HG03457 (cell line): Measurements from ENCODE around the gene APBB2.
"Not testable (repeated sequence)": the region's sequence is repeated elsewhere in the genome, so short reads cannot be mapped to it uniquely, and the experiment has no call there.

Experiments
- ATAC-seq: cut with Tn5 transposase; IDR thresholded peaks from one replicate; pipeline ENCODE4 v1.9.1; 2021; ENCODE audit warnings: moderate number of reproducible peaks; ENCODE audit not compliant: unreplicated experiment

The APBB2 gene

DNA sequence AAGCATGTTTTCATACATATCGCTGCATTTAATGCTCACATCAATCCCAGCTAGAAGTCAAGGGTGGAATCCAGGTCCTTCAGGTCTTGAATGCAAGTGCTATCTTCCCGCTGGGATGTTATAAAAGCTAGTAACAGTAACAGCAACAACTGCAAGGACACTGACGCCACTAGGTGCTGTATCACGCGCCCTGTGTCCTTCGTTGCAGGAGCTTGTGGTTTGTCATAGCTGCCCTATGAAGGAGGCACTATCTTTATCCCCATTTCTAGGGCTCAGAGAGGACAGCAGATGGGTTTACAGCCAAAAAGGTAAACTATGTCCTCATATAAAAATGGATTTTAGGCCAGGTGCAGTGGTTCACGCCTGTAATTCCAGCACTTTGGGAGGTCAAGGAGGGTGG is 261.7 kb downstream of the APBB2 start:
- ATAC-seq, result no peak

DNA sequence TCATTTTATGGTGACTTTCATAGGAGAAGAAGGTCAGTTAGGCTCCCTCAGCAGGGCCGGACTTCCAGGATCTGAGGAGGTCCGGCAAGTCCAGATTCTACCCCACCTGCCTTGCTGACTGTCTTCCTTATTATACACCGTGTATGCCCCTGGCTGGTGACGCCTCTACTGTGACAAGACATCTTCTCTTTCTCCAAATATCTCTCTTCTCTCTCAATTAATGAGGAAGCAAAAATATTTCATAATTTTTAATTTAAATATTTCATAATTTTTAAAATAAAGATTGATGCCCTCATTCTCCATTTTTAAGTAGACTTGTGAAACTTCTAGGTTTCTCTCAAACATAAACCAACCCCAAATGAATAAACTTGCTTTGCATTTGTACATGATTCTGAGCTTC is 262.1 kb downstream of the APBB2 start:
- no peak for ATAC-seq

DNA sequence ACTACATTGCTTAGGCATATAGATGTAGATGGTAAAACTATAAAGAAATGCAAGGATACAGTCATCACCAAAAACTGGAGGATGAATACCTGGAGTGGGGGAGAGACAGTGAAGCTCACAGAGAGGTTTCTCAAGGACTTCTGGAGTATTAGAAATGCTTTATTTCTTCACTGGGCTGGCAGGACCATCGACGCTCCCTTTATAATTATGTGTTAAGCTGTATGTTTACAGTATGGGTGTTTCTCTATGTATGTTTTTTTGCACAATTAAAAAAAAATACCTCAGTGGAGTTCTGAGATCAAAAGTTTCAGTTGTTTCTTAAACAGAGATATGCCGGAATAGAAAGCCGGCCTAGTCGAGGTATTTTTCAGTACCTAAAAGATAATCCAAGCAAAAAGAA is 263.3 kb downstream of the APBB2 start:
- no peak for ATAC-seq

DNA sequence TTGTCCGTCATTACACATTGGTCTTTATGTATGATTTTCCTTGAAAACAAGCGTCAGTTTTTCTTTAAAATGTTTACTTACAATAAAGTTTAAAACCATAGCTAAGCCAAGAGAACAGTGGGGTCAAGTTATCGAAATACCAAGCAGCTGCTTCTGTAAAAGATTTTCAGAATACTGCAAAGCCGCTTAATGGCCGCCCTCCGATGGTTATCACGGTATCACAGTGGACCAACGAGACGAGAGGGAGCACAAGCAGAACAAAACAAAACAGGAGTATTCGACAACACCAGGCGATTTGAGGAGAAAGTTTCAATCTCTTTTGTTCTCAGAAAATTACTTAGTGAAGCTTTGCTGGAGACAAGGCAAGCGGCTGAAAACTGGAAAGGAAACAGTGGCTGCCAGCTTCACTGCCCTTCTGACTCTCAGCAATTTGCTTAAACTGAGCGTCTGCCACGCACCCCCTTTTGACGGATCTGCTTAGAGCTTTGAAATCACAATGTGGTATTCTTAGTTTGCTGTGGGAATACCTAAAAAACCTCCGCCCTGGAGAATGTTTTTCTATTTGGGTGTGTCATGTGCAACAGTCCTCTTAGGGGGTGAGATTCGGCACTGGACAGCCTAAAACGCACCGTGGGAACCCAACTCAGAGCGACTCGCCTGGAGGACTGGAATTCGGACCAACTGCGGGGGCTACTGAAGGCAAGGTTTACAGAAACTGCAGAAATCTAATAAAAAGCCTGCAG is 264.8 kb downstream of the APBB2 start:
- ATAC-seq, result no peak

DNA sequence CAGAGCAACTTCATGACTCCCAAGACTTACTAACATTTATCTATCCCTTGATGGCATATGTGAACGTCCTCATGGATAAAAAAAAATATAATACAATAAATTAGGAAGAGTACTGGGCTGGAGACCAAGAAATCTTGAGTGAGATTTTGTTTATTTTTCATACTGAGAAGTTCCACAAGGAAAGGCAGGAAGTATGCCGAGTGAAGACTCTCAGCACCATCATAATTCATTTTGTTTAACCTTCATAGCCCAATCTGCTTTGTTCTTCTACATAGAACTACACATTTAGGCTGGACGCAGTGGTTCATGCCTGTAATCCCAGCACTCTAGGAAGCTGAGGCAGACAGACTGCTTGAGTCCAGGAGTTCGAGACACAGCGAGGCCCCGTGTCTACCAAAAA is 266.3 kb downstream of the APBB2 start:
- ATAC-seq, result no peak

DNA sequence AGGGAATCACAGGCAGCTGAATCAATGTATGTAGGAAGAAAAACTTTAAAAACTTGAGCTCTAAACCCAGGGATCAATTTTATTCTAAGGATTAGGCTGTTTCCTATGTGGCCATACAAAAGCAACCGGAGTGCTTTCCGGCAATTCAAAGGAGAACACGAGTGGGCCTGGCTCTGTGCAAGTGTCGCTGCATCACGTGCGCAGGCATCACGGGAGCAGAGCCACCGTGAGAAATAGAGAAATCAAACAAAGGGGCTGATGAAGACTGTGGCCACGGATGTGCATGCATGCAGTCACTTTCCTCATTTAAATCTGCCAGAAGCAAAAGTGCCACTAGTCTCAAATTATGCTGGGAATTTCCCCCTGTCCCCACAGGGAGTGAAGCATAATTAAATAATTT is 267.7 kb downstream of the APBB2 start:
- ATAC-seq, result no peak

DNA sequence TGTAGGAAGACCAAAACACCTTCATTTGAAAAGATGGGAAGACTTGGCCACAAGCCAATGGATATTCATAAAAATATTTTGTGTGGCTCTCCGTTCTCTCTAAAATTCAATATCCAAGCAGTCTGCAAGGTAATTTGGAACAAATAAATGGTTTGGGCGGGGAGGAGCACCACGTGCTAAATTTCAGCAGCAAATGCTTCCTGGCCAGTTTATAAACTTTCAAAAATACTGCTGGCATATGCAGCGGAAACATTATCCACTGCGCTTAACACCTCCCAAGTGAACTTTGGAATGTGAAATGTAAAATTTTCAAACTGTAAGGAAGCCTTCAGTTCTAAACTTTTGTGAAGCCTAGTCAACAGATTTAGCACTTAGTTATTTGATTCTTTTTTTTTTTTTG is 273.6 kb downstream of the APBB2 start:
- no peak for ATAC-seq

DNA sequence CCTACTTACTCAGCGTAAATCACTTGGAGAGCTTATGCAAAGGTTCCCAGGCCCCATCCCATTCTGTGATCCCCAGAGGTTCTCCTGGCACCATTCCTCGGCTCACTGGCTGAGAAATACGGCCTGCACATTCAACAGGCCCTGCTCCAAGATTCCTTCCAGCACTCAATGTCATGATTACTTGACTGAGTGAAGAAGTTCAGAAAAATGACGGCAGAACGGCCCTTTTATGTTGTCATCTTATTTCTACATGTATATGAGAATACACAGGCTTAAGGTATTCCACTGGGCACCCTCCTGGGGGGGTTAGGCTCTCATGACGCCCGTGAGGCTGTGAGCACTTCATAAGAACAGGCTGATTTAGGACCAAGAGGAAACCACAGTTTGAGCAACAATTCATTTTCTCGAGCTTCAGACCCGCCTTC is 274.0 kb downstream of the APBB2 start:
- ATAC-seq, result no peak

DNA sequence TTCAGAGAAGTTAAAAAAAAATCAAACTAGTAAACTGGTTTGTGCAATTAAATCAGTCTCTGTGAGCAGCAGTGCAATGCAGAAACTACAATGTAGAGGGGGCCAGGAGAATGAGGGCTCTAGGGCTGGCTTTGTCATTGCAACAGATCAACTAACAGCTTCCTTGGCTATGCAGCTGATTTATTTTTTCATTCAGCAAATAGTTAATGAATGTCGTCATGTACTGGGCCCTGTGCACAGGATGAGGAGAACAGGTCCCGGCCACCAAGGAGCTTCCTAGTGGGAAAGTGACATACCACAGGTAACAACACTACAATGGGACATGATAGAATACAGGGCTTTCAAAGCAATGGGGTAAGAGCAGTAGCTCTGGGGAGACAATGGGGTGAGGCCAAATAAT is 274.5 kb downstream of the APBB2 start:
- ATAC-seq, result no peak

DNA sequence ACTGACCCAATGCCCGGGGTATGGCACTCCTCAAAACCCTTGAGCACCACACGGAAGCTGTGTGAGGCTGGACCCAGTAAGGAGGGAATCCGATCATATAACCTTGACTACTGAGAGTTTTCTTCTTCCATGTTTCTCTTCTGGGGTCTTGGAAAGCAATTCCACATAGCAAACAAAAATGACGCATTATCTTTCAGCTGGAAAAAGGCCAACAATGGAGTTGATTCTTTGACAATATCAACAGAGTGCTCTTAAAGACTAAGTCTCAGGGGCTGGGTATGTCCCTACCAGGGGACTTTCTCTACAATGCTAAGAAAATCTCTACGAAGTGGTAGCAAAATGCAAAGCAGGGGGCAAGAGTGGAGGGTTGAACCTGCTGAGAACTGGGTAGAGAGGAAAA is 276.0 kb downstream of the APBB2 start:
- no peak for ATAC-seq

DNA sequence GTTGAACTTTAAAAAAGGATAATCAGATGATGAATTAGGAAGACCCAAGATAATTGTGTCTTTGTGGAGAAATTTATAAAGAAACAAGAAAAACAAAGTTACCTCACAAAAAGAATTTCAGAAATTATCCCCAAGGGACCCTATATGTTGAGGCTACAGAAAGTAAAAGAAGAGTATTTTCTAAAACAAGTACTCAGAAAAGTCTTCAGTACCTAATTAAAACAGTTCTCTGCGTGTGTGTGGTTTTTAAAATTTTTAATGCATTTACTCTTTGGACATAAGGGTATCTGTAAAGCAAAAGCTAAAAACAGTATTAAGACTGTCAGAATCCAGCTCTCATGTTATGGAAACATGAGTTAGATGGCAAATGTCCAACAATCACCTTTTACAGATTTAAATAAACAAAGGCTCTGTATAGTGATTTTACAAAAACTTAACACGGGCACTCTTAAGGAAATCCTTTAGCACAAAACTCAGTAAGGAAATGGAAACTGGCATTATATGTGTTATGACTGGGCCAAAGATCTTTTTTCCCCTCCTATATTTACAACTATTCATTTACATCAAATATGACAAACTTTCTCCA is 277.1 kb downstream of the APBB2 start:
- no peak for ATAC-seq

DNA sequence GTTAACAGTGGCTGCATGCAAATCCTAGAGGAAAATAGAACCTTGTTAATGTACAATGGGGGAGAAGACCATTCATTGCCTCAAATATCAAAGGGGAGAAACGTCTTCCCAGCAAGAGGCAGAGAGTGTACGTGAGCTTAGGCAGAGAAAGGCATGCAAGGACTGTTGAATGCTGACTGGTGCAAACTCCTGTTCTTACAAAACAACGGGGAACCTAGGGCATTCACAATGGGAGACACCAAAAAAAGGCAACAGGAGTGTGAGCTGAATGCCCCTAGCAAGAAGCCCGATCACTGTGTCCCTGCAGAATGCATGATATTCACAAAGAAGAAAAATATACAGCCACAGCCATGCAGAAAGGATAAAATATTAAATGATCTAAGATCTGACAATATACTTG is 279.7 kb downstream of the APBB2 start:
- ATAC-seq, result no peak

DNA sequence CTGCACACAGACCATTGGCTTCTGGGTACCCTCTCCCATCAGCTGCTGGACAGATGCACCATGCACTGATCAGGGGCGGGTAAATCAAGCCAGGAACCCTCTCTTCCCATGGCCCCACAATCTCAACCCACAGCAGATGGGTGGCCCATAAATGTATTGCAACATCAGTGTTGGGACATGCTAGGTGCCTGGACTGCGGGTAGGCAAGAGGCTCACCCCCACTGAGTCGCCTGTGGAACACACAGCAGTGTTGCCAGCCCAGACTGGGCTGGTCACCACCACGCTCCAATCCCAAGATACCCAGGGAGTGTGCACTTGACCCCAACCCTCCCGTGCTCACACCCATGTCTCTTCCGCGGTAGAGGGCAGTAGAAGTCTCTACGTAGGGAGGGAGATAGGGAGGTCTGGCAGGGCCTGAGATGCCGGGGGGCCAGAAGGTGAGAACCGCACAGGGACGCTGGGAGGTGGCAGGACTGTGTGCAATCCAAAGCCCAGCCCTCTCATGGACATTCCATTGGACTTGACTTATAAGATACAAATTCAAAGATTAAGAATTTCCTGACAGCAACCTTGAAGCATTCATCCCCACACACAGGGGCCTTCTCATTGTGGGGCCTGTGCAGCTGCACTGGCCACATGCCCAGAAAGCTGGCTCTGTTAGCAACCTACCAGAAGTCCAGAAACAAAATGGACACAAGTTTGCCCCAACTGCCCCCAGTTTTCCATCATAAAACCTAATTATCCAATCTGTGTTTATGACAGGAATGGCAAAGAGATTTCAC is 280.9 kb downstream of the APBB2 start:
- ATAC-seq, result no peak

DNA sequence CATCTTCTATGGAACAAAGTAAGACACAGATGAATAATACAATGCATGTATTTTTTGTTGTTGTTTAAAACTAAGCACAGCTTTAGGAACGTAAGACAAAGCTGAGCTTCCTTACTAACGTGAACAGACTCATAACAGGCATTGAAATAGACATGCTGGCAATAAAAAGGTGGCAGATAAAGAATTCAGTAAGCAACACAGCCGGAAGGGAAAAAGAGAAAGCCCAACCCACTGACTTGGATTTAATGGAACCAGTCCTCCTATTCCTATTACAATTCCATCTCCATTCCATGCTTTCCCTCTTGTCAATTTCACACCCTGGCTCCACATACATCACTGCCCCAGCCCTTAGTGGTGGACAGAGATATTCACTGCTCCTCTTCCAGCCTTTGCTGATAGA is 282.5 kb downstream of the APBB2 start:
- ATAC-seq, result no peak

DNA sequence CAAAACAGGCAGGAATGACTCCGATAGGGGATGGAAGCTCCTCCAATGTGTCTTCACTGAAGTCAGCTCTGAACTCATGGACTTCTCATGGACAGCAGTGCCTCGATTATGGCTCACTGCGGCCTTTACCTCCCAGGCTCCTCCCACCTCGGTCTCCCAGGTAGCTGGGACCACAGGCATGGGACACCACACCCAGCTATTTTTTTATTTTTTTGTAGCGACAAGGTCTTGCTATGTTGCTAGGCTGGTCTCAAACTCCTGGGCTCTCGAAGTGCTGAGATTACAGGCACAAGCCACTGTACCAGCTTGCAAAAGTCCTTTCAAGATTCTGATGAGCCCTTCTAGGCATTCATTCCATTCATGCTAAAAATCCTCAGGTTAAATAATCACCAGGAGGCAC is 283.1 kb downstream of the APBB2 start:
- no peak for ATAC-seq

DNA sequence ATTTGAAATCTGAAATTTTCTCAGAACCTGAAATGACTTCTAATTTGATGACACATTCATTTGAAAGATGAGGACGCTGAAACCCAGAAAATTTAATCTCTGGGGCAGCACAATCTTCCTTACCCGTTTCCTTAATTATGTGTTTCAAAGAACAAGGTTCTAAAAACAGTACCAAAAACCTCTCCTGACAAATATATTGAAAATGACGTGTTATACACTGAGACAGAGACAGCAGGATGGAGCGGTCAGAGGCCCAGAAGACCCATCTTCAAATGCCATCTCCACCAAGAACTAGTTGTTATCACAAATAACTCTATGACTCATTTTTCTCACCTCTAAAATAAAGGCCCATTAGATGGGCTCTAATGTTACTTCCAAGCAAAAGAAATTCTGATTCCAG is 287.3 kb downstream of the APBB2 start:
- no peak for ATAC-seq

DNA sequence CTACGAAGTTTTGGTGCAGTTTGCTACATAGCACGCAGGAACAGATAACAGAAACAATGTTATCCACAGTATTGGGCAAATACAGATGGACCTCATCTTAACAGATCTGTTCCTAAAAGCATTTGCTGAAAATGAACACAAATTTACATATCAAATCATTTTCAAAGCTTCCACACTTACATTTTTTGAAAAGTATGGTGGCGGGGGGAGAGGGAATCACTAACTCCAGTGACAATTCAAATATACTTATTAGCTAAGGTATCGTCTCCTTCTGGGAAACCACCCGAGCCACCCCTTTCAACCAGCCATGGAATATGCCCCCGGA is 289.6 kb downstream of the APBB2 start:
- ATAC-seq, result no peak

DNA sequence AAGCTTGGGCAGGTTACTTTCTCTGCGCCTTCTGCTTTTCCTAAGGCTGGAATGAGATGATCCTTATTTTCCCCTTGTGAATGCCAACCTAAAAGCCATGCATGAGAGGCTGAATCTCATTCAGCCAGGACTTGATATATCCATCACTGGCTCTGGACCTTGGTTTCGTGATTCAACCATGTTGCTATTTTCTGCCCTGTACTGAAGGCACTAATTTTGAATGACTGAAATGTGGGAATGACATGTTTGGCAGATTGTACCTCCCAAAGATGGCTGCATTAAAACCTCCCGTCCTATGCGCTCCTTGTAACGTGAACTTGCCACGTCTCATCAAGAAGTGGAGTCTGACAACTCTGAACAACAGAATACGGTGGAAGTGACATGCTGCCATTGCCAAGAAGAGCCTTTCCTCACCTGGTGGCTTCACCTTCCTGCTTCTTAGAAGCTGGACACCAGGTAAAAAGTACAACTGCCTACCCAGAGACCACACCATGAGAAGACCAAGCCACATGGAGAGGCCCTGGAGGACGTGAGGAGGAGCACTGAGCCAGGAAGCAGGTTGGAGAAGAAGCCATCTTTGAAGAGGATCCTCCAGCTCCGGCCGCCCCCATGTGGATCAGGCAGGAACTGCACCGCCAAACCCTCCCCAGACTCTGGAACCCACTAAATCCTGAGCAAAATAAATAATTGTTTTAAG is 290.1 kb downstream of the APBB2 start:
- no peak for ATAC-seq

DNA sequence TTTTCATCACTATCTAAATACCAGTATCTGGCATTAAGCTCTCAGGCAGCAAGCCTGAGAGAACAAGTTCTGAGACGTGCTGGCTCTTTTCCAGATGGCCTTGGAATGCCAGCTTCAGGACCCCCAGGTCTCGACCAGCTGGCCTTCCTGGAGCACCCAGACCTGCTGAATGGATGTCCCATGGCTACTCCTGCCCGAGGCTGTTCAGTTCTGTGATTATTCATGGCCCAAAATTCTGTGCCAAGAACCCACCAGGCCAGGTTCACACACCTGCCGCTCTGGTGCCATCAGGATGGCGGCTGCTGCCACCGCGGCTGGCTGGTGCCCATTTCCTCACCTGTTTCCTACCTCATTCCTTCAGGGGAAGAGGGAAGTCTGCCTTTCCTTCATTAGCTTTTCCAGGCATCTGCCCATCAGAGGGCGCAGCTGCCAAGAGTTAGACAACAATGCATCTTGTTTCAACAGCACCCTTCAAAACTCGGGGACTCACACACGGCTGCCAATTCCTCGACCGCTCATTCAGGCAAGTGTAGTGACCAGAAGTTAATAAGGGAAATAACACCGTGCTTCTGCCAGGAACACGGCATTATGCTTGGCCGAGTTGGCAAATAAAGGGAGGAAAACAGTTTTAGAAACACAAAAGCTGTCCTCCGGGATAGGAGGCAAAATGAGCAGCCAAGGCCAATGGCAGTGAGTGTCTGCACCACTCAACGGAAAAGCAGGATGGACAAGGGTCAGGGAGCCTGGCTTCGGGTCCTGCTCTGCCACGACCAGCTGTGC is 290.8 kb downstream of the APBB2 start:
- ATAC-seq, result no peak

DNA sequence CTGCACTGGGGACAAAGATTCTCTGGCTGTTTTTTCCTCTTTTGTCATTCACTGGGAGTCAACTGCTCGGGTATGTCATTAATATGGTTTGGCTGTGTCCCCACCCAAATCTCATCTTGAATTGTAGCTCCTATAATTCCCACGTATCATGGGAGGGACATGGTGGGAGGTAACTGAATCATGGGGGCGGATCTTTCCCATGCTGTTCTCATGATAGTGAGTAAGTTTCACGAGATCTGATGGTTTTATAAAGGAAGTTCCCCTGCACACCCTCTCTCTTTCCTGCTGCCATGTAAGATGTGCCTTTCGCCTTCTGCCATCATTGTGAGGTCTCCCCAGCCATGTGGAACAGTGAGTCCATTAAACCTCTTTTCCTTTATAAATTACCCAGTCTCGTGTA is 294.4 kb downstream of the APBB2 start:
- ATAC-seq, result not testable (repeated sequence)

DNA sequence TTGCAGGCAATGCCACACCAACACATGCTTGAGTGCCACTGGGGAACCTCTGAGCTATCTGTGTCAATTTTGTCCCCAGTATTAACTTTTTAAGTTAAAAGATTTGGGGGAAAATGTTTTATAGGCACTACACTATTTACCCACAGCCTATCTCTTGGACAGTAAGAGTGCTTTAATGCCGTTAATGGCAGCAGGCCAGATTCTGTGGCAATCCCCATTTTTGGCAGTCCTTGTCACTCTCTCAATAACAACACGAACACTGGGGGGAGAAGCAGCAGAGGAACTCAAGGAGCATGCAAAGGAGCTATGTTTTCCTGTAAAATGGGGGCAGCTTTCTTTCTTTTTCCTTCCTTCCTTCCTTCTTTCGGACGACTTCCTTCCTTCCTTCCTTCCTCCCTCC is 296.0 kb downstream of the APBB2 start:
- no peak for ATAC-seq
